ENCODE results near the gene IDH3B.
A peak's percentile ranks its signal among the peaks of the same experiment; 100 is the strongest.
"Not testable (repeated sequence)": the region's sequence is repeated elsewhere in the genome, so short reads cannot be mapped to it uniquely, and the experiment has no call there.

IDH3B gene

GRCh38 chr20:2695206-2695983, 31.4 kb upstream of the IDH3B start:
- DNase-seq (ENCODE audit: extremely low read depth in 1 of 2, low read depth in 1 of 2): no peak

- DNase-seq (ENCODE audit: extremely low read depth in 1 of 2, low read depth in 1 of 2): no peak
These were observed 30.5 kb upstream of the IDH3B start for GRCh38 chr20:2694519-2694918.

GRCh38 chr20:2694008-2694471, 30.0 kb upstream of the IDH3B start:
- no peak for DNase-seq (ENCODE audit: extremely low read depth in 1 of 2, low read depth in 1 of 2)

GRCh38 chr20:2693286-2694007, 29.4 kb upstream of the IDH3B start:
- DNase-seq (ENCODE audit: extremely low read depth in 1 of 2, low read depth in 1 of 2): no peak

- no peak for DNase-seq (ENCODE audit: extremely low read depth in 1 of 2, low read depth in 1 of 2)
These were observed 28.9 kb upstream of the IDH3B start for GRCh38 chr20:2692886-2693285.

GRCh38 chr20:2692036-2692885, 28.2 kb upstream of the IDH3B start, which contains the start of gene EBF4:
Gene EBF4, plus strand, starts transcription at chr20:2692780. Its CDS starts 866 bp downstream, at chr20:2693646.
- no peak for DNase-seq (ENCODE audit: extremely low read depth in 1 of 2, low read depth in 1 of 2)

GRCh38 chr20:2691663-2692035, 27.6 kb upstream of the IDH3B start:
- no peak for DNase-seq (ENCODE audit: extremely low read depth in 1 of 2, low read depth in 1 of 2)

GRCh38 chr20:2691127-2691526, 27.1 kb upstream of the IDH3B start:
- DNase-seq (ENCODE audit: extremely low read depth in 1 of 2, low read depth in 1 of 2): no peak

- DNase-seq (ENCODE audit: extremely low read depth in 1 of 2, low read depth in 1 of 2): no peak
These were observed 26.7 kb upstream of the IDH3B start for GRCh38 chr20:2690718-2691117.

GRCh38 chr20:2690213-2690612, 26.2 kb upstream of the IDH3B start:
- no peak for DNase-seq (ENCODE audit: extremely low read depth in 1 of 2, low read depth in 1 of 2)

GRCh38 chr20:2688041-2688591, 24.1 kb upstream of the IDH3B start:
- peak; percentile 57 to 63 for DNase-seq (ENCODE audit: extremely low read depth in 1 of 2, low read depth in 1 of 2)

- DNase-seq (ENCODE audit: extremely low read depth in 1 of 2, low read depth in 1 of 2): no peak
These were observed 23.5 kb upstream of the IDH3B start for GRCh38 chr20:2687514-2687913.

GRCh38 chr20:2684817-2685216, 20.8 kb upstream of the IDH3B start:
- not testable (repeated sequence) for DNase-seq (ENCODE audit: extremely low read depth in 1 of 2, low read depth in 1 of 2)

- DNase-seq (ENCODE audit: extremely low read depth in 1 of 2, low read depth in 1 of 2): not testable (repeated sequence)
These were observed 18.0 kb upstream of the IDH3B start for GRCh38 chr20:2682040-2682439.

- DNase-seq (ENCODE audit: extremely low read depth in 1 of 2, low read depth in 1 of 2): no peak
These were observed 16.0 kb upstream of the IDH3B start for GRCh38 chr20:2680046-2680445.

GRCh38 chr20:2673453-2673852, 9.4 kb upstream of the IDH3B start:
- DNase-seq (ENCODE audit: extremely low read depth in 1 of 2, low read depth in 1 of 2): no peak

- DNase-seq (ENCODE audit: extremely low read depth in 1 of 2, low read depth in 1 of 2): no peak
These were observed 8.4 kb upstream of the IDH3B start for GRCh38 chr20:2672446-2672845.

- no peak for DNase-seq (ENCODE audit: extremely low read depth in 1 of 2, low read depth in 1 of 2)
These were observed 8.0 kb upstream of the IDH3B start for GRCh38 chr20:2671977-2672376.

GRCh38 chr20:2663364-2663886, 591 bp downstream of the IDH3B start:
- DNase-seq (ENCODE audit: extremely low read depth in 1 of 2, low read depth in 1 of 2): no peak

- DNase-seq (ENCODE audit: extremely low read depth in 1 of 2, low read depth in 1 of 2): no peak
These were observed 4.5 kb downstream of the IDH3B start for GRCh38 chr20:2659547-2659946.

Measured in stimulated activated CD8-positive, alpha-beta memory T cell treated with anti-CD3 and anti-CD28 coated beads, Interleukin-7, amount 100 ng/mL, for 48 hours (primary cell).